ENCODE data around the gene SIGLEC5.

SIGLEC5 gene

GRCh38 chr19:51627491-51628138 is 2.6 kb downstream of the SIGLEC5 start:
- DNase-seq = peak; percentile 2

GRCh38 chr19:51626675-51627074 is 3.5 kb downstream of the SIGLEC5 start:
- no peak for DNase-seq

- no peak for DNase-seq
These were observed 9.0 kb downstream of the SIGLEC5 start for GRCh38 chr19:51621178-51621577.

GRCh38 chr19:51615991-51616390 is 14.2 kb downstream of the SIGLEC5 start:
- DNase-seq = no peak

- no peak for DNase-seq
These were observed 15.4 kb downstream of the SIGLEC5 start for GRCh38 chr19:51614789-51615188.

GRCh38 chr19:51610576-51610975 is 19.6 kb downstream of the SIGLEC5 start:
- no peak for DNase-seq

- no peak for DNase-seq
These were observed 22.2 kb downstream of the SIGLEC5 start for GRCh38 chr19:51607920-51608562.

- DNase-seq = no peak
These were observed 23.1 kb downstream of the SIGLEC5 start for GRCh38 chr19:51607077-51607476.

- no peak for DNase-seq
These were observed 27.9 kb downstream of the SIGLEC5 start for GRCh38 chr19:51602189-51602854.

- no peak for DNase-seq
These were observed 29.1 kb downstream of the SIGLEC5 start for GRCh38 chr19:51600940-51601580.

- DNase-seq = no peak
These were observed 31.1 kb downstream of the SIGLEC5 start for GRCh38 chr19:51599084-51599483.

GRCh38 chr19:51598159-51598915 is 31.9 kb downstream of the SIGLEC5 start:
- DNase-seq = no peak

- DNase-seq = no peak
These were observed 34.7 kb downstream of the SIGLEC5 start for GRCh38 chr19:51595190-51596175.

GRCh38 chr19:51594774-51595109 is 35.5 kb downstream of the SIGLEC5 start:
- no peak for DNase-seq

GRCh38 chr19:51593969-51594773 is 36.0 kb downstream of the SIGLEC5 start:
- peak; percentile 98 for DNase-seq

GRCh38 chr19:51593138-51593890 is 36.9 kb downstream of the SIGLEC5 start:
- DNase-seq = peak; percentile 37

- no peak for DNase-seq
These were observed 37.7 kb downstream of the SIGLEC5 start for GRCh38 chr19:51592521-51592920.

GRCh38 chr19:51590441-51590840 is 39.8 kb downstream of the SIGLEC5 start:
- DNase-seq = no peak

GRCh38 chr19:51589511-51589910 is 40.7 kb downstream of the SIGLEC5 start:
- DNase-seq = no peak
